SH-SY5Y (cell line): Measurements from ENCODE around the gene RPP25.

Source experiments
- GATA2 ChIP-seq: IDR thresholded peaks from 2 replicates; pipeline ENCODE4 v1.6.1; 2011; ENCODE audit warnings: mild to moderate bottlenecking, low read depth, low read length
- GATA3 ChIP-seq: IDR thresholded peaks from 2 replicates; pipeline ENCODE4 v1.6.1; 2011; ENCODE audit warnings: low read depth, mild to moderate bottlenecking, low read length, moderate library complexity

GRCh38 chr15:74997141-74997540 lies 40.6 kb upstream of the RPP25 start:
- TF ChIP-seq GATA2 (no peak), GATA3 (no peak)
